Breast epithelium (tissue), 4 donors: ENCODE measurements around the gene TPRX2. TPM values are rescaled to one million over a fixed set of nuclear protein-coding genes. Genes with fewer than 3 reads are reported as not detected.

Experiments used
- DNase-seq, 2 donors: peaks; one replicate each; pipeline ENCODE4 v3.0.0-alpha.2; 2019; ENCODE audit warnings: low spot score in 2 of 2
- H3K27ac ChIP-seq, 2 donors: fragments of 200-600 bp; sonication (generic) in 1 of 2; one replicate each; pipeline ENCODE4 v1.5.1; 2016 to 2019; ENCODE audit warnings: mild to moderate bottlenecking in 1 of 2
- H3K27me3 ChIP-seq, 2 donors: fragments of 200-600 bp; sonication (generic) in 1 of 2; one replicate each; pipeline versions ENCODE4 v1.5.1 to v1.6.0; 2017 to 2019; ENCODE audit warnings: control low read depth in 1 of 2, mild to moderate bottlenecking in 1 of 2
- H3K36me3 ChIP-seq: fragments of 200-600 bp; one replicate; pipeline ENCODE4 v1.5.1; 2019
- H3K4me1 ChIP-seq, 2 donors: fragments of 200-600 bp; sonication (generic); one replicate each; pipeline ENCODE4 v1.5.1; 2016 to 2019; ENCODE audit warnings: control low read depth in 1 of 2
- H3K4me3 ChIP-seq, 3 donors: fragments of 200-600 bp; sonication (generic); 1 replicate in 2 of 3; 2 replicates in 1 of 3; pipeline ENCODE4 v1.5.1; 2016 to 2019; ENCODE audit warnings: mild to moderate bottlenecking in 3 of 3, moderate library complexity in 2 of 3
- H3K9me3 ChIP-seq, 2 donors: fragments of 200-600 bp; sonication (generic) in 1 of 2; one replicate each; pipeline ENCODE4 v1.5.1; 2016 to 2019; ENCODE audit warnings: control low read depth in 1 of 2
- POLR2A ChIP-seq: fragments of 450-650 bp; IDR thresholded peaks from one replicate; pipeline ENCODE4 v1.6.1; 2016; ENCODE audit warnings: antibody characterized with exemption, mild to moderate bottlenecking, moderate library complexity
- POLR2AphosphoS5 ChIP-seq, 3 donors: sonication (generic); formaldehyde crosslinking; IDR thresholded peaks; one replicate each; pipeline ENCODE4 v1.6.1; 2017; ENCODE audit warnings: antibody characterized with exemption in 3 of 3
- intact Hi-C: fragments of 100-400 bp; cut with DNase I; formaldehyde crosslinking; loops from one replicate; pipeline ENCODE4 v1.15.1; 2023; ENCODE audit warnings: low total_unique reads
- total RNA-seq, 3 donors: library from RNA; depleted of rRNA; stranded (reverse); fragments of >200 nt; gene quantifications; one replicate each; pipeline ENCODE4 v1.1.0, GENCODE V29; 2016
- TF ChIP-seq, protein P1 (sequence below), 3 donors: fragments of 450-650 bp; IDR thresholded peaks; one replicate each; pipeline ENCODE4 v1.5.1; 2016 to 2017; ENCODE audit warnings: antibody characterized with exemption in 3 of 3, mild to moderate bottlenecking in 3 of 3, moderate library complexity in 3 of 3

The TPRX2 gene
- total RNA-seq, 3 donors from 2014 or later, result not detected

DNA sequence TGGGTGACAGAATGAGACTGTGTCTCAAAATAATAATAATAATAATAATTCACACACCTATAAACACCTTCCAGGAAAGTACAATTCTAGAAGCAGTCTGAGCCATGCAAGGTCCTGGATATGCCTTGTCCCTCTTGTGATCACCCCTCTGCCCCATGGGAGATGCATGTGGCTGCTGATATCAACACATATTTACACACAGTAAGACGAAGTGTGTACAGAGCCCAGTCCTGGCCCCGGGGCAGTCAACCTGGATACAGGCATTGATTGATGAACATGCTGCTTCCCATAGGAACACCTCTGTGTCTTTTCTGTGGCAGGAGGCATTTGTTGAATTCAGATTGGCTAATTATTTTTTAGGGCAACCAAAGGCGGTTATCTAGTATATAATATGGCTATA lies 23.9 kb downstream of the TPRX2 start:
- H3K27me3 ChIP-seq, result peaks cover 0 to 6% of the 10 kb centered on the region in 2 donors
- intact Hi-C loops, result no loop called here
- H3K36me3 ChIP-seq, result no peaks in the 10 kb centered on the region
- no peak overlapping the region for H3K4me3 ChIP-seq
- DNase-seq, result no peak
- TF ChIP-seq POLR2AphosphoS5 (IDR thresholded peaks at IDR 0.05) (no peak), POLR2A (no peak)
- TF ChIP-seq, protein P1, sequence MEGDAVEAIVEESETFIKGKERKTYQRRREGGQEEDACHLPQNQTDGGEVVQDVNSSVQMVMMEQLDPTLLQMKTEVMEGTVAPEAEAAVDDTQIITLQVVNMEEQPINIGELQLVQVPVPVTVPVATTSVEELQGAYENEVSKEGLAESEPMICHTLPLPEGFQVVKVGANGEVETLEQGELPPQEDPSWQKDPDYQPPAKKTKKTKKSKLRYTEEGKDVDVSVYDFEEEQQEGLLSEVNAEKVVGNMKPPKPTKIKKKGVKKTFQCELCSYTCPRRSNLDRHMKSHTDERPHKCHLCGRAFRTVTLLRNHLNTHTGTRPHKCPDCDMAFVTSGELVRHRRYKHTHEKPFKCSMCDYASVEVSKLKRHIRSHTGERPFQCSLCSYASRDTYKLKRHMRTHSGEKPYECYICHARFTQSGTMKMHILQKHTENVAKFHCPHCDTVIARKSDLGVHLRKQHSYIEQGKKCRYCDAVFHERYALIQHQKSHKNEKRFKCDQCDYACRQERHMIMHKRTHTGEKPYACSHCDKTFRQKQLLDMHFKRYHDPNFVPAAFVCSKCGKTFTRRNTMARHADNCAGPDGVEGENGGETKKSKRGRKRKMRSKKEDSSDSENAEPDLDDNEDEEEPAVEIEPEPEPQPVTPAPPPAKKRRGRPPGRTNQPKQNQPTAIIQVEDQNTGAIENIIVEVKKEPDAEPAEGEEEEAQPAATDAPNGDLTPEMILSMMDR (IDR thresholded peaks at IDR 0.05), result no peak
- H3K9me3 ChIP-seq, result no peaks in the 10 kb centered on the region
- no peak overlapping the region for H3K27ac ChIP-seq
- H3K4me1 ChIP-seq, result no peaks in the 10 kb centered on the region

DNA sequence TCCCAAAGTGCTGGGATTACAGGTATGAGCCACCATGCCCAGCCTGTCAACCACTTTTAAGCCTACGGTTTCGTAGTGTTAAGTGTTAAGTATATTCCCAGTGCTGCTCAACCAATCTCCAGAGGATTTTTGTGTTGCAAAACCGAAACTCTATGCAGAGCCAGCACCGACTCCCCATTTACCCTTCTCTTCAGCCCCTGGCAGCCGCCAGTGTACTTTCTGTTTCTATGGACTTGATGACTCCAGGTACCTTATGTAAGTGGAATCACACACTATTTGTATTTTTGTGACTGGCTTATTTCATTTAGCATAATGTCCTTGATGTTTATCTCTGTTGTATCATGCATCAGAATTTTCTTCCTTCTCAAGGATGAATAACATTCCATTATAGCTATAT lies 26.0 kb downstream of the TPRX2 start:
- H3K9me3 ChIP-seq, result no peaks in the 10 kb centered on the region
- no peak for DNase-seq
- H3K27me3 ChIP-seq, result peaks cover 0 to 6% of the 10 kb centered on the region in 2 donors
- intact Hi-C loops, result no loop called here
- TF ChIP-seq, protein P1 (IDR thresholded peaks at IDR 0.05), result no peak
- TF ChIP-seq POLR2AphosphoS5 (IDR thresholded peaks at IDR 0.05) (no peak), POLR2A (no peak)
- H3K4me3 ChIP-seq, result no peak overlapping the region
- no peak overlapping the region for H3K27ac ChIP-seq
- H3K36me3 ChIP-seq, result no peaks in the 10 kb centered on the region
- no peaks in the 10 kb centered on the region for H3K4me1 ChIP-seq

DNA sequence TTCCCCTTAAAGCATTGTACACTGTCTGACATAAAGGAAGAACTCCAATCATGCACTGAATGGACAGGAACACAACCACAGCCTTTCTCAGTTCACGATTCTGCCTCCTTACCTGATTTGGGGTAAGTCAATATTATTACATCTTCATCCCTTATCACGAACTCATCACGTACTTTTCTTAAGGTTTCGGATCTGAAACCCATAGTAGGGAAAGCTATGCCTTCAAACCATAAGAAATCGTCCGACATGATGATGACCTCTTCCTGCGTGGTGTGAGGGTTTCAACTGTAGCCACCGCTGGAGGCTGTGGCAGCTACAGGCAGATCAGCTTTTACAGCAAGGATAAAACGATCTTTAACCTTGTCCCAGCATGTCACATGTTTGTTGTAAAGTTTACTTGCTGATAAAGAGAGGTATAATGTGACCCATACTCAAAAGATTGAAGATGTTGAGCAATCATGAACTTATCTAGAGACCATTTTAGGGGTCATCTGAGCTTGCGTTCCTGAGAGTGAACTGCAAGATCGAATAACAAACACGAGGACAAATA lies 27.1 kb downstream of the TPRX2 start, which contains the start of gene SULT2A1:
TSS of gene SULT2A1 (minus strand) at position 306 of the 550 bp plus-strand sequence. CDS start at position 248, 58 bp downstream.
- H3K4me3 ChIP-seq, result no peak within 1 kb of the TSS
- H3K27me3 ChIP-seq, result peaks cover 0 to 6% of the 10 kb centered on the region in 2 donors
- H3K36me3 ChIP-seq, result no peaks in the 10 kb centered on the region
- no peak for DNase-seq
- H3K4me1 ChIP-seq, result no peaks in the 10 kb centered on the region
- H3K27ac ChIP-seq, result no peak within 1 kb of the TSS
- TF ChIP-seq, protein P1 (IDR thresholded peaks at IDR 0.05), result no peak
- TF ChIP-seq POLR2A, result no peak
- no peak for TF ChIP-seq POLR2AphosphoS5 (IDR thresholded peaks at IDR 0.05)
- H3K9me3 ChIP-seq, result no peaks in the 10 kb centered on the region
- intact Hi-C loops, result no loop called here

DNA sequence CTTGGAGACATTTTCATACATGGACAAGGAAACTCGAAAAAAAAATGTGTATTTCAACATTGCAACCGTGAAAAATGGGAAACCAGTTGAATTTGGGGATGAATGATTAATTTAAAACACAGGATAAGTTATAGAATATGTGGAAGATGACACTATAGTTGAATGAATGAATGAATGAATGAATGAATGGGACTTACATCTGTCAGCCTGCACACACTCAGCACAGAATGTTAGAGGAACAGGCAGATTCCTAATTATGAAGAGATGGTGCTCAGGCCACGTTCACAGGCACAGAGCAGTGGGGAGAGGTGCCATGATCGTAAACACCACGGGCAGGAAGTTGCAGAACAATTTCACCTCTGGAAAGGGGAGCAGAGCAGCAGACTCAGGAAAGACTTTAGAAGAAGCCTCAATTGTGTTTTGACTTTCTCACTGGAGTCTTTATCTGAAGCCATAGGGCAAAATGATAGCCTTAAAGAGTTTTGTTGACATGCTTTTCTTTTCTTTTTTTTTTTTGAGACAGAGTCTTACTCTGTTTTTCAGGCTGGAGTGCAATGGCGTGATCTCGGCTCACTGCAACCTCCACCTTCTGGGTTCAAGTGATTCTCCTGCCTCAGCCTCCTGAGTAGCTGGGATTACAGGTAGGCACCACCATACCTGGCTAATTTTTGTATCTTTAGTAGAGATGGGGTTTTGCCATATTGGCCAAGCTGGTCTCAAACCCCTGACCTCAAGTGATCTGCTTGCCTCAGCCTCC lies 32.0 kb downstream of the TPRX2 start:
- Histone ChIP-seq H3K4me3 (no peak overlapping the region), H3K9me3 (peaks cover 5 to 12% of the 10 kb centered on the region in 2 donors), H3K27me3 (peaks cover 0 to 2% of the 10 kb centered on the region in 2 donors), H3K27ac (no peak overlapping the region), H3K36me3 (no peaks in the 10 kb centered on the region), H3K4me1 (no peaks in the 10 kb centered on the region)
- DNase-seq, result no peak
- intact Hi-C loops, result no loop called here
- no peak for TF ChIP-seq POLR2A
- no peak for TF ChIP-seq POLR2AphosphoS5 (IDR thresholded peaks at IDR 0.05)
- TF ChIP-seq, protein P1 (IDR thresholded peaks at IDR 0.05), result no peak

DNA sequence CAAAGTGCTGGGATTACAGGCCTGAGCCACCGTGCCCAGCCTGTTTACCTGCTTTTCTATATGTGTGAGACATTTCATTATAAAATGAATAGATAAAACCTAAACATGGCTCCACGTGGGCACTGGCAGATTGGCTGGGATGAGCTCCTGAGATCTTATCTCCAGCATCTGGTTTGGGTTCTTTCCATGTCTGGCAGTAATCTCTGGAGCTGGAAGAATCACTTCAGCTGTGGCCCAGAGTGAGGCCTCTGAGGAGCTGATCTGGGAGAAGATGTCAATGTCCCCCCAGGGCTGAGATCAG lies 32.5 kb downstream of the TPRX2 start:
- TF ChIP-seq POLR2A (no peak), POLR2AphosphoS5 (IDR thresholded peaks at IDR 0.05) (no peak)
- TF ChIP-seq, protein P1 (IDR thresholded peaks at IDR 0.05), result no peak
- intact Hi-C loops, result no loop called here
- Histone ChIP-seq H3K4me1 (no peaks in the 10 kb centered on the region), H3K27ac (no peak overlapping the region), H3K4me3 (no peak overlapping the region), H3K36me3 (no peaks in the 10 kb centered on the region), H3K27me3 (no peaks in the 10 kb centered on the region), H3K9me3 (peaks cover 5 to 15% of the 10 kb centered on the region in 2 donors)
- DNase-seq, result no peak
